ENCODE results near the gene KDF1.

The KDF1 gene

GRCh38 chr1:26976621-26977510 is 16.6 kb upstream of the KDF1 start:
- Mint-ChIP-seq H3K36me3 (ENCODE audit: low read depth) (no peaks in the 10 kb centered on the region), H3K27me3 (ENCODE audit: low read depth, poor library complexity) (peaks cover 29% of the 10 kb centered on the region), H3K4me3 (no peak overlapping the region), H3K4me1 (peaks cover 9% of the 10 kb centered on the region), H3K27ac (no peak overlapping the region), H3K9me3 (no peaks in the 10 kb centered on the region)
- no peak for DNase-seq
- TF ChIP-seq, protein P1, sequence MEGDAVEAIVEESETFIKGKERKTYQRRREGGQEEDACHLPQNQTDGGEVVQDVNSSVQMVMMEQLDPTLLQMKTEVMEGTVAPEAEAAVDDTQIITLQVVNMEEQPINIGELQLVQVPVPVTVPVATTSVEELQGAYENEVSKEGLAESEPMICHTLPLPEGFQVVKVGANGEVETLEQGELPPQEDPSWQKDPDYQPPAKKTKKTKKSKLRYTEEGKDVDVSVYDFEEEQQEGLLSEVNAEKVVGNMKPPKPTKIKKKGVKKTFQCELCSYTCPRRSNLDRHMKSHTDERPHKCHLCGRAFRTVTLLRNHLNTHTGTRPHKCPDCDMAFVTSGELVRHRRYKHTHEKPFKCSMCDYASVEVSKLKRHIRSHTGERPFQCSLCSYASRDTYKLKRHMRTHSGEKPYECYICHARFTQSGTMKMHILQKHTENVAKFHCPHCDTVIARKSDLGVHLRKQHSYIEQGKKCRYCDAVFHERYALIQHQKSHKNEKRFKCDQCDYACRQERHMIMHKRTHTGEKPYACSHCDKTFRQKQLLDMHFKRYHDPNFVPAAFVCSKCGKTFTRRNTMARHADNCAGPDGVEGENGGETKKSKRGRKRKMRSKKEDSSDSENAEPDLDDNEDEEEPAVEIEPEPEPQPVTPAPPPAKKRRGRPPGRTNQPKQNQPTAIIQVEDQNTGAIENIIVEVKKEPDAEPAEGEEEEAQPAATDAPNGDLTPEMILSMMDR (IDR thresholded peaks at IDR 0.05), result no peak

DNA sequence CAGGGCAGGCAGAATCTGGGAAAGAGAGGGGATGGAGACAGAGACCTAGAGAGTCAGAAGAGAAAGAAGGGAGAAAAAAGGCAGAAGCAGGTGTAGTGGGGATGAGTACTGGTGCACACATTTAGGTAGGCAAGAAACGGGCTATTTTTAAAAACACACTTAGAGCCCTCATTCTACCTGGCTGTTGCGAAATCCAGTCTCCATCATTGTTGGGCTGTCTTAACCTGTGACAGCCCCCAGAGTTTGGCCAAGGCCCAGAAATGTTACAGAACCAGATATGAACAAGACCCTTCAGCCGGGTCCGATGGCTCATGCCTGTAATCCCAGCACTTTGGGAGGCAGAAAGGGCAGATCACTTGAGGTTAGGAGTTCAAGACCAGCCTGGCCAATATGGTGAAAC is 12.6 kb upstream of the KDF1 start:
- TF ChIP-seq, protein P1 (IDR thresholded peaks at IDR 0.05), result no peak
- H3K36me3 Mint-ChIP-seq (ENCODE audit: low read depth), result no peaks in the 10 kb centered on the region
- H3K27me3 Mint-ChIP-seq (ENCODE audit: low read depth, poor library complexity), result peaks cover 40% of the 10 kb centered on the region
- DNase-seq, result no peak
- H3K4me3 Mint-ChIP-seq, result no peak overlapping the region
- no peak overlapping the region for H3K27ac Mint-ChIP-seq
- H3K4me1 Mint-ChIP-seq, result peaks cover 19% of the 10 kb centered on the region
- no peaks in the 10 kb centered on the region for H3K9me3 Mint-ChIP-seq

- Mint-ChIP-seq H3K27me3 (ENCODE audit: low read depth, poor library complexity) (peaks cover 40% of the 10 kb centered on the region), H3K9me3 (no peaks in the 10 kb centered on the region), H3K27ac (no peak overlapping the region), H3K4me1 (peaks cover 19% of the 10 kb centered on the region), H3K4me3 (no peak overlapping the region), H3K36me3 (ENCODE audit: low read depth) (no peaks in the 10 kb centered on the region)
- TF ChIP-seq, protein P1 (IDR thresholded peaks at IDR 0.05), result no peak
- no peak for DNase-seq
These were observed 12.1 kb upstream of the KDF1 start for GRCh38 chr1:26972390-26972789.

DNA sequence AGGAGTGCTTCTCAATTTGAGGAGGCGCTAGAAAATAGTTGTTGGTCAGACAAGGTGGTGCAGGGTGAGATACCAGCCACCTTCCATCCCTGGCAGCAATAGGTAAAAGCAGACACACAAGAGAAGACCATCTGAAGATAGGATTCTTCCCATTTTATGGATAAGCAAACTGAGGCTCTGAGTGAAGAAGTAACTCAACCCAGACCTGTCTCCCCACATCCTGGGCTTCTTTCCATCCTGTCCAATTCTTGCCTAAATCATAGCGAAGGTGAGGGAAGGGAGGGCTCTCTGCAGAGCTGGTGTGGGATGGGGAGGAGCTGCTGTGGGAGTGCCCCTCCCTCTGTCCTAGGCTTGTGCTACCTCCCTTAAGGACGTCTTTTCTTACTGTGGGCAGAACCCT is 11.3 kb upstream of the KDF1 start:
- DNase-seq, result no peak
- Mint-ChIP-seq H3K27ac (no peak overlapping the region), H3K36me3 (ENCODE audit: low read depth) (no peaks in the 10 kb centered on the region), H3K9me3 (no peaks in the 10 kb centered on the region), H3K27me3 (ENCODE audit: low read depth, poor library complexity) (peaks cover 45% of the 10 kb centered on the region), H3K4me3 (no peak overlapping the region), H3K4me1 (peaks cover 21% of the 10 kb centered on the region)
- TF ChIP-seq, protein P1 (IDR thresholded peaks at IDR 0.05), result no peak

GRCh38 chr1:26970810-26971209 is 10.5 kb upstream of the KDF1 start:
- no peak overlapping the region for H3K4me3 Mint-ChIP-seq
- TF ChIP-seq, protein P1 (IDR thresholded peaks at IDR 0.05), result no peak
- H3K27ac Mint-ChIP-seq, result no peak overlapping the region
- no peak for DNase-seq
- no peaks in the 10 kb centered on the region for H3K9me3 Mint-ChIP-seq
- H3K36me3 Mint-ChIP-seq (ENCODE audit: low read depth), result no peaks in the 10 kb centered on the region
- H3K27me3 Mint-ChIP-seq (ENCODE audit: low read depth, poor library complexity), result peaks cover 52% of the 10 kb centered on the region
- H3K4me1 Mint-ChIP-seq, result peaks cover 24% of the 10 kb centered on the region

DNA sequence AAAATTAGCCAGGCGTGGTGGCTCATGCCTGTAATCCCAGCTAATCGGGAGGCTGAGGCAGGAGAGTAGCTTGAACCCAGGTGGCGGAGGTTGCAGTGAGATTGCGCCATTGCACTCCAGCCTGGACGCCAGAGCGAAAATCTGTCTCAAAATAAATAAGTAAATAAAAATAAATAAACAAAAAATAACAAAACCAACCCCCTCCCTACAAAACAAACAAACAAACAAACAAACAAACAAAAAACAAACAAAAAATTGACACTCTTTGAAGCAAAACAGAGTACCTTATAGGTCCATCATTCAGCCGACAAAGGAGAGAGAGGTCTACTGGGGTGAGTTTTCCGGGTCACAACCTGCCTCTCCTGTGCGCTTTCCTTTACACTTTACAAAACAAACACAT is 5.4 kb upstream of the KDF1 start:
- Mint-ChIP-seq H3K36me3 (ENCODE audit: low read depth) (no peaks in the 10 kb centered on the region), H3K4me1 (peaks cover 13% of the 10 kb centered on the region)
- TF ChIP-seq, protein P1 (IDR thresholded peaks at IDR 0.05), result no peak

More for the DNA sequence above, 5.4 kb upstream of the KDF1 start:
- no peak overlapping the region for H3K27ac Mint-ChIP-seq
- H3K9me3 Mint-ChIP-seq, result no peaks in the 10 kb centered on the region
- H3K4me3 Mint-ChIP-seq, result no peak overlapping the region
- DNase-seq, result no peak
- peaks cover 82% of the 10 kb centered on the region for H3K27me3 Mint-ChIP-seq (ENCODE audit: low read depth, poor library complexity)
